Vagina (tissue), 2 donors: Measurements from ENCODE around the gene CCDC87. TPM values are rescaled to one million over a fixed set of nuclear protein-coding genes. Genes with fewer than 3 reads are reported as not detected.

Source experiments
- DNase-seq, 2 donors: peaks; one replicate each; pipeline ENCODE4 v3.0.0-alpha.2; 2017; ENCODE audit errors: extremely low spot score in 2 of 2
- H3K27ac ChIP-seq: fragments of 200-600 bp; sonication (generic); one replicate; pipeline ENCODE4 v1.5.1; 2019
- H3K27me3 ChIP-seq: fragments of 200-600 bp; sonication (generic); one replicate; pipeline ENCODE4 v1.5.1; 2019
- H3K36me3 ChIP-seq, 2 donors: fragments of 200-600 bp; sonication (generic); one replicate each; pipeline ENCODE4 v1.5.1; 2017 to 2019
- H3K4me1 ChIP-seq: fragments of 200-600 bp; sonication (generic); one replicate; pipeline ENCODE4 v1.5.1; 2019
- H3K4me3 ChIP-seq, 2 donors: fragments of 200-600 bp; sonication (generic); 1 replicate in 1 of 2; 2 replicates in 1 of 2; pipeline ENCODE4 v1.5.1; 2016 to 2019
- H3K9me3 ChIP-seq: fragments of 200-600 bp; sonication (generic); one replicate; pipeline ENCODE4 v1.5.1; 2019
- POLR2A ChIP-seq, 2 donors: fragments of 450-650 bp; IDR thresholded peaks; one replicate each; pipeline ENCODE4 v1.6.1; 2017; ENCODE audit warnings: antibody characterized with exemption in 2 of 2, mild to moderate bottlenecking in 2 of 2, moderate library complexity in 2 of 2
- POLR2AphosphoS5 ChIP-seq, 2 donors: sonication (generic); formaldehyde crosslinking; IDR thresholded peaks; one replicate each; pipeline ENCODE4 v1.9.0; 2017; ENCODE audit warnings: antibody characterized with exemption in 2 of 2, mild to moderate bottlenecking in 2 of 2, low read depth in 1 of 2; ENCODE audit not compliant: insufficient read depth in 1 of 2
- intact Hi-C: fragments of 100-400 bp; cut with DNase I; formaldehyde crosslinking; loops from one replicate; pipeline ENCODE4 v1.15.1; 2023
- total RNA-seq: library from RNA; depleted of rRNA; stranded (reverse); fragments of >200 nt; gene quantifications from one replicate; pipeline ENCODE4 v1.2.3, GENCODE V29; 2016
- TF ChIP-seq, protein P1 (sequence below), 3 experiments: fragments of 450-650 bp in 2 of 3; fragments of 200-600 bp in 1 of 3; sonication (generic) in 1 of 3; IDR thresholded peaks; one replicate each; pipeline ENCODE4 v1.5.1; 2017 to 2019; ENCODE audit warnings: antibody characterized with exemption in 3 of 3, mild to moderate bottlenecking in 2 of 3, moderate library complexity in 2 of 3

Gene CCDC87
- total RNA-seq, 1 donor from 2014 or later, result 0.74 TPM

- Histone ChIP-seq H3K36me3 (no peaks in the 10 kb centered on the region), H3K4me3 (no peak overlapping the region), H3K27ac (no peak overlapping the region), H3K4me1 (peaks cover 12% of the 10 kb centered on the region), H3K27me3 (no peaks in the 10 kb centered on the region), H3K9me3 (no peaks in the 10 kb centered on the region)
- DNase-seq, result no peak
- TF ChIP-seq POLR2A (IDR thresholded peaks at IDR 0.05), result no peak
- no peak for TF ChIP-seq POLR2AphosphoS5 (IDR thresholded peaks at IDR 0.05; ENCODE audit: insufficient read depth in 1 of 2, low read depth in 1 of 2)
- TF ChIP-seq, protein P1, sequence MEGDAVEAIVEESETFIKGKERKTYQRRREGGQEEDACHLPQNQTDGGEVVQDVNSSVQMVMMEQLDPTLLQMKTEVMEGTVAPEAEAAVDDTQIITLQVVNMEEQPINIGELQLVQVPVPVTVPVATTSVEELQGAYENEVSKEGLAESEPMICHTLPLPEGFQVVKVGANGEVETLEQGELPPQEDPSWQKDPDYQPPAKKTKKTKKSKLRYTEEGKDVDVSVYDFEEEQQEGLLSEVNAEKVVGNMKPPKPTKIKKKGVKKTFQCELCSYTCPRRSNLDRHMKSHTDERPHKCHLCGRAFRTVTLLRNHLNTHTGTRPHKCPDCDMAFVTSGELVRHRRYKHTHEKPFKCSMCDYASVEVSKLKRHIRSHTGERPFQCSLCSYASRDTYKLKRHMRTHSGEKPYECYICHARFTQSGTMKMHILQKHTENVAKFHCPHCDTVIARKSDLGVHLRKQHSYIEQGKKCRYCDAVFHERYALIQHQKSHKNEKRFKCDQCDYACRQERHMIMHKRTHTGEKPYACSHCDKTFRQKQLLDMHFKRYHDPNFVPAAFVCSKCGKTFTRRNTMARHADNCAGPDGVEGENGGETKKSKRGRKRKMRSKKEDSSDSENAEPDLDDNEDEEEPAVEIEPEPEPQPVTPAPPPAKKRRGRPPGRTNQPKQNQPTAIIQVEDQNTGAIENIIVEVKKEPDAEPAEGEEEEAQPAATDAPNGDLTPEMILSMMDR (IDR thresholded peaks at IDR 0.05), result no peak
- intact Hi-C loops, result no loop called here
Observed at GRCh38 chr11:66556086-66556485, 36.8 kb downstream of the CCDC87 start.

DNA sequence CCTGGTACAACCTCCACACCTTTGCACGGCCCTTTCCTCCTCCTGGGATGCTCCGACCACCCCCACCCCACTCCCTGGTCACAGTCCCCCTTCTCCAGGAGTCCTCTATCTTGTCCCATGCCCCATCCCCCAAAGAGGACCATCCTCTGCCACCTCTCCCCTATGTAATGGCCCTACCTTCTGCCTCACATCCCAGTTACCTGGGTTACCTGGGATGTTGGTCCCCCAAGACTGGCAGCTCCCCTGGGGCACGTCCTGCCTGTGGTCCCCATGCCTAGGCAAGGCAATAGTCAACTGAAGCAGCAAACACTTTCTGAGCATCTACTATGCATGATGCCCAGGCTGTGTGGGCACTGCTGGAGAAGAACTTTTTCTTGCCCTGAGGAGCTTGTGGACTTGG lies 37.4 kb downstream of the CCDC87 start:
- intact Hi-C loops, result no loop called here
- no peak overlapping the region for H3K27ac ChIP-seq
- TF ChIP-seq POLR2AphosphoS5 (IDR thresholded peaks at IDR 0.05; ENCODE audit: insufficient read depth in 1 of 2, low read depth in 1 of 2) (no peak), POLR2A (IDR thresholded peaks at IDR 0.05) (no peak)
- TF ChIP-seq, protein P1 (IDR thresholded peaks at IDR 0.05), result no peak

GRCh38 chr11:66554602-66555001 lies 38.3 kb downstream of the CCDC87 start:
- H3K4me1 ChIP-seq, result peaks cover 10% of the 10 kb centered on the region
- no peaks in the 10 kb centered on the region for H3K36me3 ChIP-seq
- H3K27ac ChIP-seq, result no peak overlapping the region
- H3K9me3 ChIP-seq, result no peaks in the 10 kb centered on the region
- TF ChIP-seq POLR2A (IDR thresholded peaks at IDR 0.05), result no peak
- TF ChIP-seq, protein P1 (IDR thresholded peaks at IDR 0.05), result no peak
- TF ChIP-seq POLR2AphosphoS5 (IDR thresholded peaks at IDR 0.05; ENCODE audit: insufficient read depth in 1 of 2, low read depth in 1 of 2), result no peak
- intact Hi-C loops, result no loop called here
- no peak overlapping the region for H3K4me3 ChIP-seq
- DNase-seq, result no peak
- H3K27me3 ChIP-seq, result no peaks in the 10 kb centered on the region

More for the DNA sequence above, 37.4 kb downstream of the CCDC87 start:
- Histone ChIP-seq H3K36me3 (no peaks in the 10 kb centered on the region), H3K27me3 (no peaks in the 10 kb centered on the region), H3K4me3 (no peak overlapping the region), H3K9me3 (no peaks in the 10 kb centered on the region), H3K4me1 (peaks cover 12% of the 10 kb centered on the region)
- no peak for DNase-seq

DNA sequence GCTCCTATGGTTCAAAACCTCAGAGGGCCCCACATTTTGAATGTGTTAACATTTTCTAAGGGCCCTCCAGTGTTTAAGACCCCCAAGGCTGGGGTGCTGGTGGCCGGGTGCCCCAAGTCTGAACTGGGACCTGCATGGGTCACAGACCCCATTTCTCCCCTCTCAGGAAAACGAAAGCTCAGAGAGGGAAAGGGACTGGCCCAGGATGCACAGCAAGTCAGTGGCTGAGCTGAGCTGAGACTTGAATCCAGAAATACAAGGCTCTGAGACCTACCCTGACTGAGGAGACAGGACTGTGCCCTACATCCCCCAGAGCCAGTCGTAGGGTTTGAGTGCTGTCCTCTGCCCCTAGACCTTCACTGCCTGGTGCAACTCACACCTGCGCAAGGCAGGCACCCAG lies 42.0 kb downstream of the CCDC87 start:
- Histone ChIP-seq H3K4me3 (no peak overlapping the region), H3K9me3 (no peaks in the 10 kb centered on the region), H3K27ac (no peak overlapping the region), H3K36me3 (no peaks in the 10 kb centered on the region), H3K27me3 (no peaks in the 10 kb centered on the region), H3K4me1 (peaks cover 10% of the 10 kb centered on the region)
- intact Hi-C loops, result no loop called here
- TF ChIP-seq, protein P1 (IDR thresholded peaks at IDR 0.05), result no peak
- TF ChIP-seq POLR2A (IDR thresholded peaks at IDR 0.05), result no peak
- no peak for TF ChIP-seq POLR2AphosphoS5 (IDR thresholded peaks at IDR 0.05; ENCODE audit: insufficient read depth in 1 of 2, low read depth in 1 of 2)
- no peak for DNase-seq

GRCh38 chr11:66549696-66550095 lies 43.2 kb downstream of the CCDC87 start:
- intact Hi-C loops, result no loop called here
- H3K9me3 ChIP-seq, result no peaks in the 10 kb centered on the region
- H3K36me3 ChIP-seq, result no peaks in the 10 kb centered on the region
- H3K27me3 ChIP-seq, result no peaks in the 10 kb centered on the region
- no peak overlapping the region for H3K27ac ChIP-seq
- H3K4me1 ChIP-seq, result peaks cover 18% of the 10 kb centered on the region
- TF ChIP-seq POLR2AphosphoS5 (IDR thresholded peaks at IDR 0.05; ENCODE audit: insufficient read depth in 1 of 2, low read depth in 1 of 2), result no peak
- TF ChIP-seq POLR2A (IDR thresholded peaks at IDR 0.05), result no peak
- TF ChIP-seq, protein P1 (IDR thresholded peaks at IDR 0.05), result no peak
- DNase-seq, result no peak
- H3K4me3 ChIP-seq, result no peak overlapping the region
